LNCAP (cell line): Measurements from ENCODE around the gene SKP1.

Experiments used
- CTCF ChIP-seq: fragments of 450-650 bp; IDR thresholded peaks from 2 replicates; pipeline ENCODE4 v1.5.1; 2017; ENCODE audit warnings: mild to moderate bottlenecking

SKP1 gene

GRCh38 chr5:134148986-134149539 is 27.7 kb downstream of the SKP1 start:
- TF ChIP-seq CTCF = no peak

DNA sequence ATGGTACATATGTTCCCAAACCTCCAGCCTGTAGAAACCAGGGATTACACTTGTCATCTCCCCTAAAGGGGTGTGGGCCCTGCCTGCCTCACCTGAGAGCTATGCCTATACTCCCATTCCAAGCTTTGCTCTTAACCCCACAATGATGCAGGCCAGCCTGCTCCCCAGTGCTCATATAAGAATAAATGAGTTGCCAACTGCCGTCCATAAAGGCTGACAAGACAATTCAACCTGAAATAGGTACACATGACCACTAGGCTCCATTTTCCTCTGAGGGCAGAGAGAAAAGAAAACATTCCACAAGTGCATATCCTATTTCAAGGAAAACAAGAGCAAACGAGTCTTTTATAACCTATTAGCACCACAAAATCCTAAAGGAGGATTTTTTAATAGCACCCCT is 28.4 kb downstream of the SKP1 start:
- no peak for TF ChIP-seq CTCF

DNA sequence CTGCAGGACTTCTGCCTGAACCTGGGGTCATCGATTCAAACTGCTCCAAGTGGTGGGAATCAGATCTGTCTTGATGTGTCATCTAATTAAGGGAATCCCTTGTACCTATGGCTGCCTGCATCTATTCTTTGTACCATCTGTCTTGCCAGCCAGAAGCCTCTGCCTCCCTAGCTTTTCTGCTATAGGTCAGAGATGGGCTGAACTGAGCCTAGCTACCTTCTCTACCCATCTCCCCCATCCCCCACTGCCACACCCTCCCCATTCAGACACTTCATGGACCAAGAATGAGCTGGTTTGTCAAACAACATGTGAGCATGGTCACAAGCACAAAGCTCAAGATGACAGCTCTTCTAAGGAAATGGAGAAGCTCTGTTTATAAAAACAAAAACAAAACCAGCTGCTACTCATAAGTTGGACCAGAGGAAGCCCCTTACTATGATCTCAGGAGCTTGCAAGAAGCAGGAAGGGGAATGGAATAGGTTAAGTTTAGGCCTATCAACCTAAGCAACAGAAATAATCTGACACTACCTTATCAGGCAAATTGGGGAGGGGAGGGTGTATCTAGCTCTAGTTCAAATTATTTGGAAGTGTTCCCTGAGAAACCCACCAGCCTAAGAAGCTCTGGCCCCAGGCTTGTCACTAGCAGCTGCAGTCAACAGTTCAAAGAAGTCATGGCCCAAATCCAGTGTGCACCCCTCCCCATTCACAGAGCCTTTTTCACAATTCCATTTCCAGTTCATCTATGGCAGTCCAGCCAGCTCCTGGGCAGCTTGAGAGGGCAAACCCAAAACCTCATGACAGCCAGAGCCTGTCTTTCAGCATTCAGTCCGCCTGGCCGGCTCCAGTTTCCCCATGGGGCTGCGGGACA is 29.9 kb downstream of the SKP1 start:
- no peak for TF ChIP-seq CTCF

DNA sequence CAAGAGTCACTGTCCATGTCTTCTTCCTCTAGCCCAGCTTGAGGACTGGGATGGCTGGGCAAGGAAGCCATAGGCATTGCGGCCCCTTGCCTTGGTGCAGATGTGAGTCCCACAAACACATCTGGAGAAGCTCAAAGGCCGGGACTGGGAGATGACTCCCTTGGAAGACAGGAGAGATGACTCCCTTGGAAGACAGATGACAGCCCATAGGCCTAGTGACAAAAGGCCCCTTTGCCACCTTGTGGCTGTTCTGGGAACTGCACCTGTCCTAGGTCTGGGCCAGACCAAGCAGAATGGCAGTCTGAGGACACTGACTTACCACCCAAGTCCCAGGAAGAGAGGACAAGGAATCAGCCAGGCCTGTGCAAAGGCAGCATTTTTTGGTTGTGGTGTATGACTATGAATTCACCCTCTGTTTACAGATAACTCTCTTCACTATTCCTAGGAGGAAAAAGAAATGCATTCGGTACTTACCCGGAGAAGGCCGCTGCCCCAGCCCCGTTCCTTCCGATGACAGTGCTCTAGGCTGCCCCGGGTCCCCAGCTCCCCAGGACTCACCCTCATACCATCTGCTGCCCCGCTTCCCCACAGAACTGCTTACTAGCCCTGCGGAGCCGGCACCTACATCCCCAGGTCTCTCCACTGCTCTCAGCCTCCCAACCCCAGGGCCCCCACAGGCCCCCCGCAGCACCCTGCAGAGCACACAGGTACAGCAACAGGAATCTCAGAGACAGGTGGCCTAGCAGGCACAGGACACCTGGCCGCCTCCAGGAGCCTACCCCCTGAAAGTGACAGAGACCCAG is 30.8 kb downstream of the SKP1 start:
- peak; percentile 86 for TF ChIP-seq CTCF

DNA sequence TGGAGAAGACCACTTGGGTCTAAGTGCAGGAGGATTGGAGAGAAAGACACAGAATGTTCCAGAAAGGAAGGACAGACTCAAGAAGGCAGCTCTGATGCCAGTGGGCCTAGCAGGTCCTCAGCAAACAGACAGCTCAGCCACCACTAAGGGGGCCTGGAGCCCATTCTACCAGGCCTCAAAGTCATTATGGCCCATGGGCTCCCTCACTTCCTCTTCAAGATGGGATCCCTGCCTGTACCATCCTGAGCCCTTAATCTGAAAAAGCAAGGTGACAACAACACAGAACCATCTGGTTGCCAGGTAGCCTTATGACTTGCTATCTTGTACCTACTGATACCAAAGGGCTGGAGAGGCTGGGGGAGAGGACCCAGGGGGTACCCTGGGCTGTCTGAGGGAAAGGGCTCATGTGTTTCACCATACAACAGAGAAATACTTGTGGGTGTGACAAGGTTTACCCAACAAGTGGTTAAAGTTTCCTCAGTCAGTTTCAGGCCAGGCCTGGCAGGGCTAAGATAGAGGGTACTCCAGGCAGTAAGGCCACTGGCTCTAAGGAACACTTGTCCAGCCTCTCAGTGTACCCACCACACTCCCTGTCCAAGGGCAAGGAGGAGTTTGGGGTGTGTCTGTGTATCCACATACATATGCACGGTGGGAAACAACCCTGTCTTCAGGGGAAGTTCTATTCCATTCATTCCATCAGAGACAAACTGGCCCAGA is 31.6 kb downstream of the SKP1 start:
- no peak for TF ChIP-seq CTCF

DNA sequence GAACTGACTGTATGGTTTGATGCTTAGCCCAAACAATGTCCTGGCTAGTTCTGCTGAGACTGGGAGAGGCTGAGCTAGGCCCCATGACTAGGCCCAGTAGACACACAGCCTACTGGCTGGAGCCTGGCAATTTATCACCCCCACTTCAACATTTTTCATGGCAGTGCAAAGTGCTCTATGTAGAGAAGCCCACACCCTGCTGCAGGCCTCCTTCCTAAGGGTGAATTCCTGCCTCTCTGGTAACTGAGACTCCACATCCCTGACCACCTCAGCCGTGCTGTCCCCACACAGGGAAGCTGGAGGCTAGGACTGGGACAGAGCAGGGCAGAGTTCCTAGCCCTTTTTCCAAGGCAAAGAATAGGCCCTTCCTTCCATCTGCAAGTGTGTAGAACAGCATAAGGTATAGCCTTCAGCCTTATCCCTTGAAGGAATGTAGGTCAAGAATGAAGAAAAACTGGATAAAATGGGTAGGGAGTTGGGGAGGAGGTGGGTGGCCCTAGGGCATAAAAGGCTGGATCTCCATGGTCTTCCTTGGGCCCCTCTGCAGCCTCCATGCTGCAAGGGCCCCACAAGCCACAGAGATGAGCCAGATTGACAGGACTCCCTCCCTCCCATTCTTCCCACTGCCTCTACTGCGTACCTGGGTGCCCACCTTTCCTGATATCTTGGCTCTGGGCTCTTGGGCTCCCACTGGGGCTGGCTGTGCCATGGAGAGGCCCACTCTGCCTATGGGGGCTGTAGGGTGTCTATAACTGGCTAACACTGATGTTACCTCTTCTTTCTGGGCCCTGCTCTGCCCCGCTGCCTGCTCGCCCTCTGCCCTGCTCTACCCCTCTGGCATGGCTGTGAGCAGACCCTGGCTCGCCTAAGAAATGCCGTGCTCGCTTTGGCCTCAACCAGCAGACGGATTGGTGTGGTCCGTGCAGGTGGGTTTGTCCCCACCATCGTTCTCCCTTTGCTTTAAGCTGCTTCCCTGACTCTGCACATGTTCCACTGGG is 32.5 kb downstream of the SKP1 start:
- no peak for TF ChIP-seq CTCF
